Astrocyte (in vitro differentiated cells and primary cell): ENCODE measurements around the gene BIN2.

Experiments
- CTCF ChIP-seq: IDR thresholded peaks from 2 replicates; pipeline ENCODE4 v1.5.1; 2011; ENCODE audit warnings: low read depth, mild to moderate bottlenecking, inconsistent platforms, low read length, moderate library complexity; ENCODE audit not compliant: insufficient read depth
- EZH2 ChIP-seq: IDR thresholded peaks from 2 replicates; pipeline ENCODE4 v1.6.1; 2012; ENCODE audit warnings: mild to moderate bottlenecking, low read length, inconsistent platforms; ENCODE audit not compliant: insufficient read depth

GRCh38 chr12:51346581-51346980 is 22.6 kb upstream of the BIN2 start, which contains the start of gene CELA1:
- TF ChIP-seq CTCF = no peak
- TF ChIP-seq EZH2 = no peak
